Stimulated activated CD4-positive, alpha-beta T cell treated with anti-CD3 and anti-CD28 coated beads, Interleukin-4, amount 100 ng/mL, for 1 hour (primary cell): ENCODE results near the gene CEP112.
"Not testable (repeated sequence)": the region's sequence is repeated elsewhere in the genome, so short reads cannot be mapped to it uniquely, and the experiment has no call there.

Experiments used
- DNase-seq: peaks from one replicate; pipeline ENCODE4 v3.0.0-alpha.2; 2020

CEP112 gene

GRCh38 chr17:66210208-66210574, 18.3 kb upstream of the CEP112 start:
- DNase-seq: no peak

GRCh38 chr17:66207936-66208335, 16.0 kb upstream of the CEP112 start:
- no peak for DNase-seq

- DNase-seq: no peak
Observed at GRCh38 chr17:66203274-66204015, 11.5 kb upstream of the CEP112 start.

GRCh38 chr17:66200685-66201092, 8.8 kb upstream of the CEP112 start:
- peak; percentile 30 for DNase-seq

- DNase-seq: no peak
Observed at GRCh38 chr17:66198242-66198641, 6.3 kb upstream of the CEP112 start.

- no peak for DNase-seq
Observed at GRCh38 chr17:66192378-66192687, 400 bp upstream of the CEP112 start.

- DNase-seq: peak; percentile 8
Observed at GRCh38 chr17:66190738-66191592, 968 bp downstream of the CEP112 start.

- no peak for DNase-seq
Observed at GRCh38 chr17:66187718-66188117, 4.2 kb downstream of the CEP112 start.

- DNase-seq: no peak
Observed at GRCh38 chr17:66185862-66186261, 6.1 kb downstream of the CEP112 start.

GRCh38 chr17:66184392-66184791, 7.5 kb downstream of the CEP112 start:
- no peak for DNase-seq

GRCh38 chr17:66183529-66183928, 8.4 kb downstream of the CEP112 start:
- no peak for DNase-seq

GRCh38 chr17:66178642-66179041, 13.3 kb downstream of the CEP112 start:
- DNase-seq: no peak

- no peak for DNase-seq
Observed at GRCh38 chr17:66177048-66177447, 14.9 kb downstream of the CEP112 start.

- DNase-seq: no peak
Observed at GRCh38 chr17:66175892-66176291, 16.0 kb downstream of the CEP112 start.

- no peak for DNase-seq
Observed at GRCh38 chr17:66172691-66173223, 19.2 kb downstream of the CEP112 start.

GRCh38 chr17:66172144-66172543, 19.8 kb downstream of the CEP112 start:
- DNase-seq: no peak

GRCh38 chr17:66171692-66172091, 20.2 kb downstream of the CEP112 start:
- DNase-seq: no peak

GRCh38 chr17:66171172-66171571, 20.8 kb downstream of the CEP112 start:
- DNase-seq: no peak

GRCh38 chr17:66169839-66170238, 22.1 kb downstream of the CEP112 start:
- DNase-seq: no peak

- no peak for DNase-seq
Observed at GRCh38 chr17:66167189-66167815, 24.6 kb downstream of the CEP112 start.

GRCh38 chr17:66165537-66166123, 26.3 kb downstream of the CEP112 start:
- DNase-seq: no peak

GRCh38 chr17:66155055-66155454, 36.9 kb downstream of the CEP112 start:
- not testable (repeated sequence) for DNase-seq

GRCh38 chr17:66152756-66153155, 39.2 kb downstream of the CEP112 start:
- no peak for DNase-seq
